ENCODE results near the gene TEX28. TPM values are rescaled to one million over a fixed set of nuclear protein-coding genes. Genes with fewer than 3 reads are reported as not detected.
A peak's percentile ranks its signal among the peaks of the same experiment; 100 is the strongest.
"Not testable (repeated sequence)": the region's sequence is repeated elsewhere in the genome, so short reads cannot be mapped to it uniquely, and the experiment has no call there.

TEX28 gene
- total RNA-seq, 4 donors from 2014 or later = not detected

DNA sequence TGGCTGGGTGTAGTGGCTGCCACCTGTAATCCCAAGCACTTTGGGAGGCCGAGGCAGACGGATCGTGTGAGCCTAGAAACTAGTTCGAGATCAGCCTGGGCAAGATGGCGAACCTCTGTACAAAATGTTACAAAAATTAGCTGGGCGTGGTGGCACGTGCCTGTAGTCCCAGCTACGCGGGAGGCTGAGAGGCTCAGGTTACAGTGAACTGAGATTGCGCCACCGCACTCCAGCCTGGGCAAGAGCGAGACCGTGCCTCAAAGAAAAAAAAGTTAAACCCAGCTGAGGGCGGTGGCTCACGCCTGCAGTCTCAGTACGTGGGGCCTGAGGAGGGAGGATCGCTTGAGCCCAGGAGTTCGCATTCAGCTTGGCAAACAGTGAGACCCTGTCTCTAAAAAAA lies 1.8 kb upstream of the TEX28 start:
- DNase-seq (no peak), ATAC-seq (no peak)
- TF ChIP-seq POLR2A (IDR thresholded peaks at IDR 0.05) (no peak), CTCF (IDR thresholded peaks at IDR 0.05 in 4 of 5, conservative IDR thresholded peaks at IDR 0.05 in 1 of 5) (no peak)
- in situ Hi-C loops (cut with MboI; ENCODE audit: low sequenced_read_pairs in 4 of 4) (no loop called here), intact Hi-C loops (cut with DNase I; ENCODE audit: low total_unique reads) (no loop called here)
- no peaks in the 10 kb centered on the region for H3K4me1 ChIP-seq
- no peak overlapping the region for H3K27ac ChIP-seq
- H3K4me3 ChIP-seq = no peak overlapping the region
- H3K27me3 ChIP-seq = no peaks in the 10 kb centered on the region
- H3K36me3 ChIP-seq = no peaks in the 10 kb centered on the region
- no peaks in the 10 kb centered on the region for H3K9me3 ChIP-seq

- Histone ChIP-seq H3K27me3 (no peaks in the 10 kb centered on the region), H3K4me1 (no peaks in the 10 kb centered on the region), H3K4me3 (no peak within 1 kb of the TSS), H3K9me3 (no peaks in the 10 kb centered on the region), H3K36me3 (no peaks in the 10 kb centered on the region), H3K27ac (no peak within 1 kb of the TSS)
- no peak for DNase-seq
- ATAC-seq = no peak
- in situ Hi-C loops (cut with MboI; ENCODE audit: low sequenced_read_pairs in 4 of 4) (no loop called here), intact Hi-C loops (cut with DNase I; ENCODE audit: low total_unique reads) (no loop called here)
- TF ChIP-seq POLR2A (IDR thresholded peaks at IDR 0.05) (no peak), CTCF (IDR thresholded peaks at IDR 0.05 in 4 of 5, conservative IDR thresholded peaks at IDR 0.05 in 1 of 5) (no peak)
Measured at GRCh38 chrX:154295664-154296310, 863 bp upstream of the TEX28 start, which contains the start of gene TKTL1. Gene TKTL1 (plus strand): TSS chrX:154295795. CDS start chrX:154295860, 65 bp downstream.

DNA sequence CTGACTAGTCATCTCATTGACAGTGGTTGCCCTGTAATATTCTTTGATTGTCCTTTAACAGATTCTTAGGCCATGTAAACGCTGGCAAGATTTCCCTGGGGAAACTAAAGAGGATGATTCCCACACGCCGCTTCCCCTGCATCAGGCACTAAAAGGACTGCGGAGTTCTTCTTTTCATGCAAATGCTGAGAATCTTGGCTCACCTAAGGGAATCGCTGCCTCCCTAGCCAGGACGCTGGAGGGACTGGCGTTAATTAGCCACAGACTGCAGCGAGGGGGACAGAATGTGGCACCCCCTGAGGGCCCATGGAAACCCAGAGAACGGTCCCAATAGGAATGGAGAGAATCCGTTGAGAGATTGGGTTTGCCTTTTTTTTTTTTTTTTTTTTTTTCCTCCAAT lies 8.5 kb downstream of the TEX28 start:
- intact Hi-C loops (cut with DNase I; ENCODE audit: low total_unique reads) = not testable (repeated sequence)

DNA sequence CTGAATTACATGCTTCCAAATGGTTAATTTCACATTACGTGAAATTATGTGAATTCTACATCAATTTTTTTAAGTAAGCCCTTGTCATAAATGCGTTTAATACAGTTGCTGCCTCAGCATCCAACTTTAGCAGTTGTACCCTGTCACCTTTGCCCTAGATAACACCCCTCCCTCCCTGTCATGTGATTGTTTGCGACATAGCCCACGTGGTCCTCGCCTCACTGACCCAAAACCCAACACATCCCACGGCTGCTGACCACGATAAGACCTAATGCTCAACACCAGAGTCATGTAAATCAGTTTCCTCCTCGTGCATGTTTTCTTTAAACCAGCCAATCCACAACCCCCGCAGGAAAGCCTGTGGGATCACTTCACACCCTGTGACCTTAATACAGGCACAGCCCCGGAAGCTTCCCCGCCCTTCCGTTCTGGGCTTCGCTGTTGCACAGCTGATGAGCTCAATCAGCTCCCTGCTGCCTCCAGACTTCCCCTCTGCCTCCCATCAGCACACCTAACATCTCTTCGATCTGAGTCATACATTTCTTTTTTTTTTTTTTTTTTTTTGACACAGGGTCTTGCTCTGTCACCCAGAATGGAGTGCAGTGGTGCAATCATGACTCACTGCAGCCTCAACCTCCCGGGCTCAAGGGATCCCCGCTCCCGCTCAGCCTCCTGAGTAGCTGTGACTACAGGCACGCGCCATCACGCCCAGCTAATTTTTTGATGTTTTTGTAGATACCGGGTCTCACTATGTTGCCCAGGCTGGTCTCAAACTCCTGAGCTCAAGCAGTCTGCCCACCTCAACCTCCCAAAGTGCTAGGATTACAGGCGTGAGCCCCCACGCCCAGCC lies 10.2 kb downstream of the TEX28 start:
- intact Hi-C loops (cut with DNase I; ENCODE audit: low total_unique reads); H3K27me3 ChIP-seq; H3K4me3 ChIP-seq; in situ Hi-C loops (cut with MboI; ENCODE audit: low sequenced_read_pairs in 4 of 4); H3K9me3 ChIP-seq; H3K4me1 ChIP-seq; H3K27ac ChIP-seq; H3K36me3 ChIP-seq; DNase-seq: not testable (repeated sequence)
- ATAC-seq = peak; percentile 54 to 71

More for the DNA sequence above, 8.5 kb downstream of the TEX28 start:
- H3K27ac ChIP-seq; DNase-seq; H3K27me3 ChIP-seq; ATAC-seq; H3K36me3 ChIP-seq; H3K4me3 ChIP-seq; in situ Hi-C loops (cut with MboI; ENCODE audit: low sequenced_read_pairs in 4 of 4); H3K4me1 ChIP-seq; H3K9me3 ChIP-seq: not testable (repeated sequence)

DNA sequence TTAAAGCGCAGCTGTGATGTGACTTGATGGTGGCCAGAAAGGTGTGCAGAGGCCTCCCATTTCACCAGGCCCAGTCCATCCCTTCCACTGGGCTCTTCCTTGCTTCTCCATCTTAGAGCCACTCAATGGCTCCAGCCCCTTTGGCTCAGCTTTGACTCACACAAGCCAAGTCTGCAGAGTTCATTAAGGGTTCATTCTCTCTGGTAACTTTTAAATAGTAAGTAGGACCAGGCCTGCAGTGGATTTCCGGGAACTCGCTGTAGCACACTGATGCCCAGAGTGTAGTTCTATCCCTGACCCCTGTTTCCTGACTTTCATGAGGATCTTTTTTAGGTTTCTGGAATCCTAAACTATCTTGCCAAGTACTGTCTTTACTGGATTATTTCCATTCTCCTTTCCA lies 25.7 kb downstream of the TEX28 start:
- intact Hi-C loops (cut with DNase I; ENCODE audit: low total_unique reads); H3K27ac ChIP-seq; H3K27me3 ChIP-seq; in situ Hi-C loops (cut with MboI; ENCODE audit: low sequenced_read_pairs in 4 of 4); H3K9me3 ChIP-seq; DNase-seq; H3K36me3 ChIP-seq; H3K4me3 ChIP-seq; H3K4me1 ChIP-seq: not testable (repeated sequence)
- peak in 1 of 2 donors; percentile 33 for ATAC-seq

GRCh38 chrX:154263072-154263471 lies 31.9 kb downstream of the TEX28 start:
- DNase-seq; intact Hi-C loops (cut with DNase I; ENCODE audit: low total_unique reads); H3K36me3 ChIP-seq; H3K9me3 ChIP-seq; in situ Hi-C loops (cut with MboI; ENCODE audit: low sequenced_read_pairs in 4 of 4); H3K4me1 ChIP-seq; H3K4me3 ChIP-seq; H3K27ac ChIP-seq; H3K27me3 ChIP-seq; ATAC-seq: not testable (repeated sequence)

DNA sequence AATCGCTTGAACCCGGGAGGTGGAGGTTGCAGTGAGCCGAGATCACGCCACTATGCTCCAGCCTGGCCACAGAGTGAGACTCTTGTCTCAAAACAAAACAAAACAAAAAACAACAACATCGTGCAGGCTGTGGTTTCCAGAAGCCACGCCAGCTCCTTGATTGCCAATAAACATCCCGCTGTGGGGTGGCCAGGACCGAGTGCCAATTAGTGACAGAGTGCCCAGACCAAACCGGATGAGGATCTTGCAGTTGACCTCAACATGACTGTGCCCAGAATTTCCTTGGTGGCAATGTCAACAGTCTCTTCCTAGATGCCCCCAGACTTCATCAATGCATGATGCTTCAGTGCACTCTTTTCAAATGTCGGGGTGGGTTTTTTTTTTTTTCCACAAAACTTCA lies 36.2 kb downstream of the TEX28 start:
- H3K36me3 ChIP-seq; intact Hi-C loops (cut with DNase I; ENCODE audit: low total_unique reads); DNase-seq; ATAC-seq; H3K4me3 ChIP-seq; in situ Hi-C loops (cut with MboI; ENCODE audit: low sequenced_read_pairs in 4 of 4); H3K4me1 ChIP-seq; H3K9me3 ChIP-seq; H3K27me3 ChIP-seq; H3K27ac ChIP-seq: not testable (repeated sequence)

GRCh38 chrX:154257282-154257681 lies 37.6 kb downstream of the TEX28 start, which contains the start of gene OPN1MW3:
Gene OPN1MW3 (plus strand): TSS chrX:154257582. CDS start chrX:154257620, 38 bp downstream.
- H3K27me3 ChIP-seq; H3K4me1 ChIP-seq; DNase-seq; H3K9me3 ChIP-seq; ATAC-seq; H3K27ac ChIP-seq; intact Hi-C loops (cut with DNase I; ENCODE audit: low total_unique reads); H3K36me3 ChIP-seq; in situ Hi-C loops (cut with MboI; ENCODE audit: low sequenced_read_pairs in 4 of 4); H3K4me3 ChIP-seq: not testable (repeated sequence)

GRCh38 chrX:154248076-154248475 lies 46.8 kb downstream of the TEX28 start:
- intact Hi-C loops (cut with DNase I; ENCODE audit: low total_unique reads); H3K36me3 ChIP-seq; H3K4me1 ChIP-seq; H3K27me3 ChIP-seq; DNase-seq; H3K4me3 ChIP-seq; in situ Hi-C loops (cut with MboI; ENCODE audit: low sequenced_read_pairs in 4 of 4); ATAC-seq; H3K9me3 ChIP-seq; H3K27ac ChIP-seq: not testable (repeated sequence)
